Stimulated activated CD8-positive, alpha-beta memory T cell treated with anti-CD3 and anti-CD28 coated beads, Interleukin-12 subunit alpha, Interleukin-12 subunit beta, amount 100 ng/mL, for 24 hours (primary cell): ENCODE measurements around the gene JAK2.
"Not testable (repeated sequence)": the region's sequence is repeated elsewhere in the genome, so short reads cannot be mapped to it uniquely, and the experiment has no call there.

ENCODE experiments used
- DNase-seq: peaks from one replicate; pipeline ENCODE4 v3.0.0-alpha.2; 2020; ENCODE audit errors: extremely low read depth

Gene JAK2

DNA sequence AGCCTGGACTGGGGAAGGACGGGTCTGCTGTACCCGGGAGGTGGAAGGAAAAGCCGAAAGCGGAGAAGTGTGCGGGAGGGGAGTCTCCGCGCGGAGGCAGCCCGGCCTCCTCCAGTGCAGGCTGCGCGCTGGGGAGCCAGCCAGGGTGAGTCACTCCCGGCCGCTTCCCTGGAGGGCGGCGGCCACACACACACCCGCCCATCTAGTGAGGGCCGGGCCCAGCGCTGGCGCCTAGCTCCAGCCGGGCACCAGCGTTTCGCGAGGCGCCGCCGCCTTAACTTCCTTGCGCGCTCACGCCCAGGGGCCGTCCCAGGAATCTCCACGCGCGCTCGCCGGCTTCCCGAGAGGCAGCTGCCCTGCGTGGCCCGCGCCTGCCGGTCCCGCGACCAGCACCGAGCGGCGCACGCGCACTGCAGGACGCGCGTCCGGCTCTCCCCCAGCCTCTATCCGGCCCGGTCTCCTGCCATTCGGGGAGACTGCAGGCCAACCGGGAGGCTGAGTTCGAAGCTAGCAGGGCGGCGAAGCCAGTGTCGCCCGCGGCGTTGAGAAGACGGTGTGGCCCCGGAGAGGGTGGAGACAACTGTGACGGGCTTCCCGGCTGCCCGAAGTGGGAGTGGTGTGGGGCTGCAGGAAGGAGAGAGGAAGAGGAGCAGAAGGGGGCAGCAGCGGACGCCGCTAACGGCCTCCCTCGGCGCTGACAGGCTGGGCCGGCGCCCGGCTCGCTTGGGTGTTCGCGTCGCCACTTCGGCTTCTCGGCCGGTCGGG, at the start of gene JAK2:
JAK2 (plus strand) TSS at position 652 of the 765 bp plus-strand sequence. CDS start 36,716 bp downstream, outside the sequence.
- DNase-seq = peak; percentile 64

DNA sequence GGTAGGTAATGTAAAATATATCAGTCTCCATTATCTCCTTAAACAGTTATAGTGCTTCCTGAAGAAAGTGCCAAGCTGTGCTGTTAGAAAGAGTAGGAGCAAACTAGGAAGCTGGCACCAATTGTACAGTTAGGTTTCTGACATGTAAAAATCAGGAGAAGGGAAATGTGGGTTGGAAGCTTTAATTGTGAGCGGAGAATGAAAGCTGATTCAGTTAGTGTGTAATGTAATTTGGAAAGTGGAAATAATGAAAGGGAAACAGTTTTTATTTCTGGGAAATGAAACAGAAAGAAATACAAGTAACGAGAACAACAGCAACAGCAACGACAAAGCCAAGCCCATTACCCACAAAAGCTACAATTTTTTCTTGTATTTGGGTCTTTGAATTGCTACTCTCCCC, 48.8 kb upstream of the JAK2 start:
- DNase-seq = no peak

DNA sequence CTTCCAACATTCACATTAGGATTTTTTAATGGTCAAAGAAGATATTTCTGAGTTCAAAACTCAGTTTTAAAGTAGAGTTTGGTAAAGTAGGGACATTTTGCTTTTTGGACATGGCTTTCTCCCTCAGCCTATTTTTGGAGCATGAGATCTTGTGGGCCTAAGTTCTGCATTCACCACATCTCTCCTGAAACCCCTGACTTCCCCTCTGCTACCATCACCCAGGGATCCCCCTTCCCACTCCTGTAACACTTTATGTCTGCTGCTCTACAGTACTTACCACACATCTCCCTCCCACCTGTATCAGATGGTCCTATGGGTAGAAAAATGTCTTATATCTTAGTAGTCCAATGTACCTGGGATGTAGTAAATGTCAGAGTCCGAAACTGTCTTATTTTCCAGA, 48.2 kb upstream of the JAK2 start:
- no peak for DNase-seq

DNA sequence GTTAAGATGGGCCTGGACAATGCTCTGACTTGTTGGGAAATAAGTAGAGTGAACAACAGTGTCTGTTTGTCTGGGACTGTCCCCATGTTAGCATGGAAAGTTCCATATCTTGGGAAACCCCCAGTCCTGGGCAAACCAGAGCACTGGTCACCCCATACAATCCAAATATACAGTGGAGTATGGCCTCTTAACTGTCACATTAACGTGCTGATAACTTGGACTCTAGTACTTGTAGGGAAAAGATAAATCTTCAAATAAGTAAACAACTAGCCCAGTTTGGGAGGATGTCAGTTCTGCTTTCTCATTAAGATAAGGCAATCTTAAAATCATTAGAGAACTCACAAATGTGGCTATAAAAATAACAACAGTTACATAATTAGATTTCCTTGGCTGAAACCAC, 47.6 kb upstream of the JAK2 start:
- no peak for DNase-seq

DNA sequence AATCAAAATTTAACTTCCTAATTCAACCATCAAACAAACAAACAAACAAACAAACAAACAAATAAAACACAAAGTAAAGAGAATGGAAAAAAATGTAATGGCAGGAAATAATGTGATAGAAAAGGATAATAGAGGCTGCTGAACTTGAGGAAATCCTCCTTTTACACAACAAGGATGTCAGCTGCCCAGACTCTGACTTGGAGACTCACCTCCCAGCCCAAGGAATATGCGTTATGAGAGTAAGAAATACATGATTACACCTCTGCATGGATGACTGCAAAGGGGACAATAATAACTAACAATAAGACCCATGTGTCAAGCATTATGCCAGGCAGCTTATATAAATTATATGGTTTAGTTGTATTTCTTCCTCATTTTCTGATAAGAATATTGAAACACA, 46.6 kb upstream of the JAK2 start:
- no peak for DNase-seq

GRCh38 chr9:4939118-4939561, 45.9 kb upstream of the JAK2 start:
- DNase-seq = no peak

GRCh38 chr9:4942042-4942691, 42.9 kb upstream of the JAK2 start:
- DNase-seq = not testable (repeated sequence)

DNA sequence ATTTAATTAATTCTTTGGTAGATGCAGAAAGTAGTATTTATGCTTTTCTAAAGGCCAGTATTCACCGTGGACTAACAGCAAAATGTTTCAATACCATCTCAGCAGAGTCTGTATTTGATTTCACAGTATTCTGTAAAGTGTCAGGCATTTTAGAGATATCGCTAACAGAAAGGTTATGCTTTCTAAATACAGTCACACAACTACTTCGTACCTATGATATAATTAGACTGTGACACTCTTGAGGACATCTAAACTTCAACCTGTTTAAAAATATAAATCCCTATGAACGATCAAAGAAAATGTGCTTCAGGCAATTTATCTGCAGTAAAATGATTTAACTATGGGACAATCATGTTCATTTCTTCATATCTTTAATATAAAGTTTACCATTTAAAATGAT, 41.7 kb upstream of the JAK2 start:
- DNase-seq = no peak

DNA sequence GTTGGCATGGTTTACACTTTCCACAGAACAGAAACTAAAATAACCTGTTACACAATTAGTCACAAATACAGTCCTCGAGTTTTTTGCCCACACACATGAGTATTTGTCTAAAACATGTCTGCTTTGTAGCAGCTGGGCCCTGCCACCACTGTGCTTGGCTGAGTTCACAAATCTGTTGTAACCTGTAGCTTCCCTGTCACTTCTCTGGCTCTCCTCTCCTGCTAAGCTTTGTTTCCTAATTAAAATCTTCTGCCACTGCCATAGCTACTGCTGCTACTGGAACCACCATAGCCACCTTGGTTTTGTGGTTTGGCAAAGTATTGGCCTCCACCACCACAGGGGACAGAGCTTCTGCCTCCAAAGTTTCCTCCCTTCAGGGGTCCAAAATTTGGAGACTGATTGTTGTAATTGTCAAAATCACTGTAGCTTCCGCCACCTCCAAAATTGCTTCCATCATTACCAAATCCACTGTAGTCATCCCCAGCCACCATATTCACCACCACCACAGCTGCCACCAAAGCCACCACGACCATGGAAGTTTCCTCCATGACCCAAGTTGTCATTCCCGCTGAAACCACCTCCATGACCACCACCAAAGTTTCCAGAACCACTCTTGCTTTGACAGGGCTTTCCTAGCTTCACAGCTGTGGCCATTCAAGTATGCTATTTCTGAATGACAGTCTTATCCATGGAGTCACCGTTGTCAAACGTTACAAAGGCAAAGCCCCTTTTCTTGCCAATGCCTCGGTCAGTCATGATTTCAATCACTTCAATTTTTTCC, 40.5 kb upstream of the JAK2 start:
- not testable (repeated sequence) for DNase-seq

- DNase-seq = no peak
Observed at GRCh38 chr9:4946937-4947336, 38.1 kb upstream of the JAK2 start.

DNA sequence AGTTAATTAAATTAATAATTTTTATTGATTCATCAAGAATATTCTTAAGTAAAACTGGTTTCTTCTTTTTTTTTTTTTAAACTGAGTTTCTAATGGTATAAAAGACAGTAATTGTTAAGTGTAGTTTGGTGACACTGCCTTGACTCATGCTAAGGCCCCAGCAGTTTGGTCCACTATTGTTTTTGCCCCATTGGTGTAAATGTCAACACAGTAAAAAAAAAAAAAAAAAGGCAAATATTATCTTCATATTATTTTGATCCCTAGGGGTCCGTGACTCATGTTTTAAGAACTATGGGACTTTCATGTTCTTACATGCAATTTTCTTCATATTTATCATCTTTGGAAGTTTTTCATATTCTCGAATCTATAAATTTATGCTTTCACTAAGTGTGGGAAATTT, 29.2 kb upstream of the JAK2 start:
- no peak for DNase-seq

- DNase-seq = no peak
Observed at GRCh38 chr9:4959031-4959430, 26.0 kb upstream of the JAK2 start.

- no peak for DNase-seq
Observed at GRCh38 chr9:4962085-4962484, 23.0 kb upstream of the JAK2 start.

- no peak for DNase-seq
Observed at GRCh38 chr9:4964540-4964939, 20.5 kb upstream of the JAK2 start.

GRCh38 chr9:4965174-4965821, 19.8 kb upstream of the JAK2 start:
- DNase-seq = no peak

GRCh38 chr9:4967523-4967922, 17.5 kb upstream of the JAK2 start:
- no peak for DNase-seq

DNA sequence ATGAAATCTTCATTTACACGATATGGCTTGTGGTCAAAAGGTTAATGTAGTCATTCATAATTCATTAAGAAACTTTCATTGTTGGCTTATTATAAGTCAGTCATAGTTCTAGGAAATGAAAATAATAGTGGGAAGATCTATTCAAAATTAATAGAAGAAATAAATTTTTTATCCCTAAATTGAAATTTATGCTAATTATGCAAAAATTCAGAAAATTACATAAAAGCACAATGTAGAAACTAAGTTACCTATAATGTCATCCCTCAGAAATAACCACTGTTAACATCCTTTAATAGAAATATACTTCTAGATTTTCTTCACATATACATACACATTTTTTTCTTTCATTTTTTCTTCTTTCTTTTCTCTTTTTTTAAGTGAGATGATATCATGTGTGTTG, 15.9 kb upstream of the JAK2 start:
- no peak for DNase-seq

DNA sequence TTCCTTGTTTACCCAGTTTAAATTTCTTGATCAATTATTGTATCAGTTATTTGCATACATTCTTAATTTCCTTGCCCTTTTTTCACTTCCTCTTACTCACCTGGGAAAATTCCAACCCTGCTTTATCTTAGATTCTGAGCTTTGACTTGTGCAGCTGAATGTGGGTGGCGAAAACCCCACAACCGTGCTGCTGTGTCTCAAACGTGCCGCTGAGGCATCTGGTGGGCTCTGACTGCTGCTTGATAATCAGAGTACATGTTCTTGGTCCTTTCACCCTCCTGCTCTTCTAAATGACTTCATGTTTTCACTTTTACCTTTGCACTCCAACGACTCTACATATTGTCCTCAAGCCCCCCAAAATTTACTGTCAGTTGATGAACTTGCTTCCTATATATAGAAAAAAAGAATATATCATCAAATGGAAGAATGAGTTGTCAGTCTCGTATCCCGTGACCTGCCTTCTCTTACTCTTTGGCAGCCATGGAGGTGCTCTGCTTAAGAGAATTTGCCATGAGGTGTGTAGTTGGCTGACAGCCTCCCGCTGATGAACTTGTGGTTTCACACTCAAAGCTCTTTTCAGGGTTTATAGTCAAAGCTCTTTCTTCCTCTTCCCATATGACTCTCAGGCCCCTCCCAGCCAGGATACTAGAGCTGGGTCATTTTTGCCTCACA, 14.0 kb upstream of the JAK2 start:
- DNase-seq = peak; percentile 41

DNA sequence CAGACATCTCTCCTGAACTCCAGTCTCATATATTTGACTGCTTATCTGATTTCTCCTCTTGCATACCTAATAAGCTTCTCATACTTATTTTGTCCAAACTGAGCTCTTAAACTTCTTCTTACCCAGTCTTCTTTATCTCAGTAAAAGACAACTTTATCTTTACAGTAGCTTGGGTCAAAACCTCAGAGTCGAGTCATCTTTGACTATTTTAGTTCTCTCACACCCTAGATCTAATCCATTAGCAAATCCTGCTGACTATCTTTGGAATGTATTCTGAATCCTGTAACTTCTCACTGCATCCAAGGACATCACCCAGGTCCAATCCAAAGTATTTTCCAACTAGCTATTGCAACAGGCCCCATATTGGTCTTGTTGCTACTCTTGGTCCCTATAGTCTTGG, 11.8 kb upstream of the JAK2 start:
- no peak for DNase-seq

DNA sequence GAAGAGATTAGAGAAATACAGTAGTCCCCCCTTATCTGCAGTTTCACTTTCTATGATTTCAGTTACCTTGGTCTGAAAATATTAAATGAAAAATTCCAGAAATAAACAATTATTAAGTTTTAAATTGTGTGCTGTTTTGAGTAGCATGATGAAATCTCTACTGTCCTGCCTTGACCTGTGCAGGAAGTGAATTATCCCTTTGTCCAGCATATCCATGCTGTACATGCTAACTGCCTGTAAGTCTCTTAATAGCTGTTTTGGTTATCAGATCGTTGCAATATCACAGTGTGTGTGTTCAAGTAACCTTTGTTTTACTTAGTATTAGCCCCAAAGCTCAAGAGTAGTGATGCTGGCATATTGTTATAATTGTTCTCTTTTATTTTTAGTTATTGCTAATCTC, 11.2 kb upstream of the JAK2 start:
- DNase-seq = no peak

DNA sequence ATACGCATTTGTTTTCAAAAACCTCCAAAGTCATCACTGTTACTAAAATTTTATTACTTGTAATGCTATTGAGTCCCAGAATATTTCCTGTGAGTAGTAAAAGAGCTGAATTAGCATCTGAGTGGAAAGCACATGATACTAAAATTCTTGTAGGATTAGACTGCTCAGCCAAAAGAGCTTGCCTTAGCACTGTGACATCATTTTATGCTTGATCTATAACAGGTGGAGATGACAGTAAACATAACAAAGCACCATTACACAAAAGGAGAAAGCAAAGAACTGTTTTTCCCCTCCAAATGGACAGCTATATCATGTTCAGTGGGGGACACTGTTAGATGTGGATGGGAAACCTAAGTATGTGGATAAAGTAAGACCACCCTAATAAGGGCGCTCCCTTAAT, 5.8 kb upstream of the JAK2 start:
- DNase-seq = no peak
